Fibroblast of lung (primary cell): ENCODE data around the gene CAMTA1. TPM values are rescaled to one million over a fixed set of nuclear protein-coding genes. Genes with fewer than 3 reads are reported as not detected.

Experiments
- DNase-seq, 2 donors: peaks; one replicate each; pipeline versions ENCODE4 v3.0.0 to v3.0.0-alpha.2; 2010; ENCODE audit warnings: low read depth in 2 of 2
- H2AFZ ChIP-seq: 2 replicates; pipeline ENCODE4 v1.5.1; 2012; ENCODE audit warnings: low read length, control low read depth, inconsistent platforms
- H3K27ac ChIP-seq: 2 replicates; pipeline ENCODE4 v1.5.1; 2011; ENCODE audit warnings: low read length, control low read depth; ENCODE audit not compliant: insufficient read depth
- H3K27me3 ChIP-seq: 2 replicates; pipeline ENCODE4 v1.5.1; 2011; ENCODE audit warnings: mild to moderate bottlenecking, low read length; ENCODE audit not compliant: control insufficient read depth, insufficient read depth
- H3K36me3 ChIP-seq: 2 replicates; pipeline ENCODE4 v1.5.1; 2011; ENCODE audit warnings: low read length; ENCODE audit not compliant: control insufficient read depth, insufficient read depth
- H3K4me1 ChIP-seq: 2 replicates; pipeline ENCODE4 v1.5.1; 2011; ENCODE audit warnings: low read length; ENCODE audit not compliant: control insufficient read depth, insufficient read depth; ENCODE audit errors: extremely low read depth
- H3K4me2 ChIP-seq: 2 replicates; pipeline ENCODE4 v1.5.1; 2011; ENCODE audit warnings: low read length, control low read depth; ENCODE audit not compliant: insufficient read depth; ENCODE audit errors: extremely low read depth
- H3K4me3 ChIP-seq, 4 experiments: fragments of 200-600 bp in 1 of 4; sonication (generic) in 1 of 4; replicated peaks in 1 of 4; 2 replicates each; pipeline ENCODE4 v1.5.1; 2011 to 2016; ENCODE audit warnings: low read length in 4 of 4, low read depth in 3 of 4, mild to moderate bottlenecking in 3 of 4, control low read depth in 2 of 4, inconsistent platforms in 1 of 4, mixed read lengths in 1 of 4; ENCODE audit not compliant: insufficient read depth in 1 of 4; ENCODE audit errors: control extremely low read depth in 1 of 4
- H3K79me2 ChIP-seq: 2 replicates; pipeline ENCODE4 v1.5.1; 2012; ENCODE audit warnings: mild to moderate bottlenecking, low read length, inconsistent platforms; ENCODE audit not compliant: control insufficient read depth, insufficient read depth
- H3K9ac ChIP-seq: 2 replicates; pipeline ENCODE4 v1.5.1; 2011; ENCODE audit warnings: mild to moderate bottlenecking, low read length, control low read depth; ENCODE audit not compliant: insufficient read depth
- H3K9me3 ChIP-seq: 2 replicates; pipeline ENCODE4 v1.5.1; 2012; ENCODE audit warnings: low read depth, low read length; ENCODE audit not compliant: control insufficient read depth, insufficient read depth
- H4K20me1 ChIP-seq: 2 replicates; pipeline ENCODE4 v1.5.1; 2011; ENCODE audit warnings: low read length; ENCODE audit not compliant: control insufficient read depth, insufficient read depth; ENCODE audit errors: extremely low read depth
- EZH2 ChIP-seq: IDR thresholded peaks from 2 replicates; pipeline ENCODE4 v1.5.1; 2012; ENCODE audit warnings: low read length, control low read depth, mild to moderate bottlenecking; ENCODE audit errors: missing control alignments
- polyA plus RNA-seq, 2 donors: library from polyadenylated mRNA; depleted of rRNA in 1 of 2; stranded (reverse) in 1 of 2; unstranded in 1 of 2; fragments of >200 nt; gene quantifications; 2 replicates each; pipeline ENCODE4 v1.2.1, GENCODE V29; 2011 to 2012; ENCODE audit warnings: missing spikeins in 1 of 2
- total RNA-seq: library from RNA; depleted of rRNA; stranded (reverse); fragments of >200 nt; gene quantifications from 2 replicates; pipeline ENCODE4 v1.2.1, GENCODE V29; 2014
- TF ChIP-seq, protein P1 (sequence below), 2 donors: IDR thresholded peaks in 1 of 2; conservative IDR thresholded peaks in 1 of 2; 1 replicate in 1 of 2; 2 replicates in 1 of 2; pipeline ENCODE4 v1.5.1; 2011 to 2012; ENCODE audit warnings: low read length in 2 of 2, control low read depth in 1 of 2, inconsistent platforms in 1 of 2, low read depth in 1 of 2, mild to moderate bottlenecking in 1 of 2

The CAMTA1 gene
- total and polyA plus RNA-seq, 2 donors (not counting 1 experiment from before 2014, with no cell fraction given) = 47.6 to 86.0 TPM

DNA sequence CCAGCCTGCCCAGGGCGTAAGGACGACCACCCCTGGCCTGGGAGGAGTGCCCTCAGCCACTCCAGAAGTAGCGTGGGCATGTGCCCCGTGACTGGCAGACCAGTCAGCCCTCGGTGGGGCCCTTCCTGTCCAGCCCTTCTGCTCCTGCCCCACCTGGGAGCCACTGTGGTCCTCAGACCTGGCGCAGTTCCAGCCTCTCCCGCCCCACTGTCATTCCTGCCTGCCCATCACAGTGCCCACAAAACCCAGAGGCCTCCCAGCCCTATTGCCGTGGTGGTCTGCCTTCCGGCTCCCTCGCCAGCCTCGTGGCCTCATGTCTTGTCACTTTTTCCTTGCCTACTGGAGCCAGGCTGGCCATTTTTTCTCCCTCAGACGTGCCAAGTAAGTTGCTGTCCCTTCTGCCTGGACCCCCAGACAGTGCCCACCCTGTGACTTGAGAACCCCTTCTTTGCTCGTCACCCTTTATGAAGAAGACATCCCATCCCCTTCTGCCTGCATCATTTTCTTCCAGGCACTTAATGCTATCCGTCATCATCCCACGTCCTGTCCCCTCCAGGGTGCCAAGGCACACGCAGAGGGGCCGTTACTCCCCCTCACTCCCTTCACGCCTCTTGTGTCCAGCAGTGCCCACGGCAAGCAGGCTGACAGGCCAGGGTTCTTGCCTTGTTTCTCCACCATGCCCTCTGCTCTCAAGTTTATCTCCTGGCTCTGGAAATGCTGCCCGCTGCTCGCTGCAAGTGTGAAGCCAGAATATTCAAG lies 122.6 kb downstream of the CAMTA1 start:
- no peak for TF ChIP-seq EZH2
- TF ChIP-seq, protein P1, sequence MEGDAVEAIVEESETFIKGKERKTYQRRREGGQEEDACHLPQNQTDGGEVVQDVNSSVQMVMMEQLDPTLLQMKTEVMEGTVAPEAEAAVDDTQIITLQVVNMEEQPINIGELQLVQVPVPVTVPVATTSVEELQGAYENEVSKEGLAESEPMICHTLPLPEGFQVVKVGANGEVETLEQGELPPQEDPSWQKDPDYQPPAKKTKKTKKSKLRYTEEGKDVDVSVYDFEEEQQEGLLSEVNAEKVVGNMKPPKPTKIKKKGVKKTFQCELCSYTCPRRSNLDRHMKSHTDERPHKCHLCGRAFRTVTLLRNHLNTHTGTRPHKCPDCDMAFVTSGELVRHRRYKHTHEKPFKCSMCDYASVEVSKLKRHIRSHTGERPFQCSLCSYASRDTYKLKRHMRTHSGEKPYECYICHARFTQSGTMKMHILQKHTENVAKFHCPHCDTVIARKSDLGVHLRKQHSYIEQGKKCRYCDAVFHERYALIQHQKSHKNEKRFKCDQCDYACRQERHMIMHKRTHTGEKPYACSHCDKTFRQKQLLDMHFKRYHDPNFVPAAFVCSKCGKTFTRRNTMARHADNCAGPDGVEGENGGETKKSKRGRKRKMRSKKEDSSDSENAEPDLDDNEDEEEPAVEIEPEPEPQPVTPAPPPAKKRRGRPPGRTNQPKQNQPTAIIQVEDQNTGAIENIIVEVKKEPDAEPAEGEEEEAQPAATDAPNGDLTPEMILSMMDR (conservative IDR thresholded peaks at IDR 0.05 in 1 of 2, IDR thresholded peaks at IDR 0.05 in 1 of 2; ENCODE audit: low read depth in 1 of 2, low read length in 2 of 2) = no peak
- Histone ChIP-seq H3K79me2 (no peaks in the 10 kb centered on the region), H3K4me1 (no peaks in the 10 kb centered on the region), H3K9ac (no peak overlapping the region), H4K20me1 (no peaks in the 10 kb centered on the region), H3K27me3 (no peaks in the 10 kb centered on the region), H3K36me3 (no peaks in the 10 kb centered on the region), H2AFZ (no peak overlapping the region), H3K27ac (no peak overlapping the region), H3K9me3 (no peaks in the 10 kb centered on the region), H3K4me2 (no peak overlapping the region), H3K4me3 (no peak overlapping the region)
- no peak for DNase-seq

DNA sequence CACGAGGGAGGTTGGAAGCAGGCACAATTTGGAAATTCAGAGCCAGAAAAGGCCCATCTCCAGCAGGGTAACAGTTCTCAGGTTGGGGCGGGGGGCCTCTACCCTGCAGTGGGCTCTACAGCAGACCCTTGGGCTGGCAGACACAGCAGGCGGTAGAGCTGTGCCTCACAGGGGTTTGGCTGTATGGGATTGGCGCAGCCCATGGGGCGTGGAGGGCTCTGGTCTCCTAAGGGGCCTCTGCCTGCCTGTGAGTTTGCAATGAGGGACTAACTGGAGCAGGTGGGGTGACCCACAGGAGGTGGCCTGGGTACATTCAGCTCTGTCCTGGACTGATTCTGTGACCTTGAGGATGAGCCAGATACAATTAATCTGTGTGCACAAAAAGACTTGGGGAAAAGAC lies 124.1 kb downstream of the CAMTA1 start:
- Histone ChIP-seq H3K4me2 (no peak overlapping the region), H3K27me3 (peaks cover 3% of the 10 kb centered on the region), H3K9me3 (no peaks in the 10 kb centered on the region), H3K79me2 (no peaks in the 10 kb centered on the region), H2AFZ (no peak overlapping the region), H3K4me1 (no peaks in the 10 kb centered on the region), H3K4me3 (no peak overlapping the region), H4K20me1 (no peaks in the 10 kb centered on the region), H3K9ac (no peak overlapping the region), H3K27ac (no peak overlapping the region), H3K36me3 (no peaks in the 10 kb centered on the region)
- no peak for DNase-seq
- no peak for TF ChIP-seq EZH2
- TF ChIP-seq, protein P1 (conservative IDR thresholded peaks at IDR 0.05 in 1 of 2, IDR thresholded peaks at IDR 0.05 in 1 of 2; ENCODE audit: low read depth in 1 of 2, low read length in 2 of 2) = no peak

DNA sequence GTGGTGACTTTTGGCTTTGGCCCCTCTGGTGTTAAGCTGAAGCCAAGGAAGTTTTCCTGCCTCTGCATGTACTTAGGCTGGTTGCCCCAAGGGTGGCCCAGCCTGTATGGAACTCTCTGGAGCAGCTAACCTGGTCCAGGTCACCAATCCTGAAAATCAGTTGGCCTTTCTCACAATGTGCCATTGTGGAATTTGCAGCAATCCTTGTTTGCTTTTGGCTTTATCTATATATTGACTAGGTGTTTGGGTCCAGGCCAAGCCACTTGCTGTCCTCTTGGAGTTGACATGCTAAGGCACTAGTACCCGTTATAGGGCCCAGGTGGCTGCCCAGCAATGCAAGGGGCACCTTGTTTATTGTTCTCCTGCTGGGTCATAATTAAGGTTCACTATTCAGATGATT lies 124.6 kb downstream of the CAMTA1 start:
- H3K79me2 ChIP-seq = no peaks in the 10 kb centered on the region
- H3K4me2 ChIP-seq = no peak overlapping the region
- no peak overlapping the region for H3K9ac ChIP-seq
- H3K4me3 ChIP-seq = no peak overlapping the region
- no peak overlapping the region for H3K27ac ChIP-seq
- peaks cover 3% of the 10 kb centered on the region for H3K27me3 ChIP-seq
- H3K9me3 ChIP-seq = no peaks in the 10 kb centered on the region
- H3K36me3 ChIP-seq = no peaks in the 10 kb centered on the region
- no peak overlapping the region for H2AFZ ChIP-seq
- no peaks in the 10 kb centered on the region for H4K20me1 ChIP-seq
- no peak for DNase-seq
- TF ChIP-seq, protein P1 (conservative IDR thresholded peaks at IDR 0.05 in 1 of 2, IDR thresholded peaks at IDR 0.05 in 1 of 2; ENCODE audit: low read depth in 1 of 2, low read length in 2 of 2) = no peak
- no peak for TF ChIP-seq EZH2
- no peaks in the 10 kb centered on the region for H3K4me1 ChIP-seq
